HG03439 (cell line): ENCODE data around the gene ADGRG3.

Experiments used
- ATAC-seq: cut with Tn5 transposase; IDR thresholded peaks from one replicate; pipeline ENCODE4 v1.9.1; 2021; ENCODE audit warnings: mild to moderate bottlenecking, moderate library complexity; ENCODE audit not compliant: unreplicated experiment

The ADGRG3 gene, protein sequence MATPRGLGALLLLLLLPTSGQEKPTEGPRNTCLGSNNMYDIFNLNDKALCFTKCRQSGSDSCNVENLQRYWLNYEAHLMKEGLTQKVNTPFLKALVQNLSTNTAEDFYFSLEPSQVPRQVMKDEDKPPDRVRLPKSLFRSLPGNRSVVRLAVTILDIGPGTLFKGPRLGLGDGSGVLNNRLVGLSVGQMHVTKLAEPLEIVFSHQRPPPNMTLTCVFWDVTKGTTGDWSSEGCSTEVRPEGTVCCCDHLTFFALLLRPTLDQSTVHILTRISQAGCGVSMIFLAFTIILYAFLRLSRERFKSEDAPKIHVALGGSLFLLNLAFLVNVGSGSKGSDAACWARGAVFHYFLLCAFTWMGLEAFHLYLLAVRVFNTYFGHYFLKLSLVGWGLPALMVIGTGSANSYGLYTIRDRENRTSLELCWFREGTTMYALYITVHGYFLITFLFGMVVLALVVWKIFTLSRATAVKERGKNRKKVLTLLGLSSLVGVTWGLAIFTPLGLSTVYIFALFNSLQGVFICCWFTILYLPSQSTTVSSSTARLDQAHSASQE

DNA sequence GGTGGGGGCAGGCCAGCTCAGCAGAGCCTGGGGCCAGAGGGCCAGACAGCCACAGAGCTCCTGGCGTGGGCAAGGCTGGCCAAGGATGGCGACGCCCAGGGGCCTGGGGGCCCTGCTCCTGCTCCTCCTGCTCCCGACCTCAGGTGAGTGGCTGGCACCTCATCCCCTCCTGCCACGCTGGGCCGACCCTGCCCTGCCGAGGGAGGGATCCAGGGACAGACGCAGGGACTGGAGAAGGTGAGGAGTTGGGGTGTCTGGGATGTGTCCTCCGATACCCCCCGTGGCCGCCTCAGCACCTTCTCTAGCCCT, at the start of gene ADGRG3:
Gene ADGRG3 (plus strand): TSS at position 44 of the 309 bp plus-strand sequence. CDS start 42 bp downstream, at position 86.
- no peak for ATAC-seq

DNA sequence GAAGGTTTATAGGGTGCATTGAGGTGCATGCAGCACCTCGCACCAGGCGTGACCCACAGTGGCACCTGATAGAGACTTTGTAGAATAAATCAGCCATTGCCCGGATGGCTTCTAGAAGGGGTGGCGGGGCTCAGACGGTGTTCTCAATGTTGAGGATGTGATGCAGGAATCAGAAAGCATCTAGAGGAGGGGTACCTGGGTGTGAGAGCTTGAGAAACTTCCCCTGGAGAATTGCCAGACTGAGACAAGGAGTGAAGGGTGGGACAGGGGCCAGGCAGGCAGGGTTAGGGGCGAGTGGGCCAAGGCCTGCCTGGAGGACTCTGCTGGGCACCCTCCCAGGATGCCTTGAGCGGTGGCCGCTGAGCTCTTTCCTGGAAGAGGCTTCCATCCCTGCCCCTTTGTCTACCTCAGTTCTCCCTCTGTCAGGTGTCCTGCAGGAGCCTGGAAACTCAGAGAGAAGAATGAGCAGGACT, 48.9 kb upstream of the ADGRG3 start:
- ATAC-seq: no peak

DNA sequence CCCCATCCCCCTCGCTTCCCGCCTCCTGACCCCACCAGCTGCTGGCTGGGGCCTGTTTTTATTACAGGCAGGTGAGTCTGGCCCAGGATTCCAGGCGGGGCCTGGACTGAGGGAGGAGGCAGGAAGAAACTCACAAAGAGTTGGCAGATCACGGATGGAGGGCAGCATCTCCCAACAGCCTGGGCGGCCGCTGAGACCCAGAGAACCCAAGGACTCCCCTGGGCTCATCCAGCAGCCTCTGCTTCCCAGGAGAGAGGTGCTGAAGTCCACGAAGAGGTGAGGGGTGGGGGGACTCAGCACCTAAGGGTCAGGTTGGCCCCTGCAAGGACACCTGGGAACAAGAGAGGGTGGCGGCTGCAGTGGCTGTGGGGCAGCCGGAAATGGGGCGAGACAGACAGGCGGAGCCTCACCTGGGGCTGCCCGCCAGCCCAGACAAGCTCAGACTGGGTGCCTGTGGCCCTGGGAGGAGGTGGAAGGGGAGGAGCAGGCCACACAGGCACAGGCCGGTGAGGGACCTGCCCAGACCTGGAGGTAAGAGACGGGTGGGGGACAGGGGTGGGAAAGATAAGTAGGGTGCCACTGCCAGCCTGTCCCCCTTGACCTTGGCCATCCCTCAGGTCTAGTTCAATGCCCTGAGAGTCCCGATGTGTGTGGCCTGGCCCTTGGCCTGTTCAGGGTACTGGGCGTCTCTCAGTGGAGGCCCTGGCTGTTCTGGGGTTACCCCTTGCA, 48.3 kb upstream of the ADGRG3 start:
- no peak for ATAC-seq

DNA sequence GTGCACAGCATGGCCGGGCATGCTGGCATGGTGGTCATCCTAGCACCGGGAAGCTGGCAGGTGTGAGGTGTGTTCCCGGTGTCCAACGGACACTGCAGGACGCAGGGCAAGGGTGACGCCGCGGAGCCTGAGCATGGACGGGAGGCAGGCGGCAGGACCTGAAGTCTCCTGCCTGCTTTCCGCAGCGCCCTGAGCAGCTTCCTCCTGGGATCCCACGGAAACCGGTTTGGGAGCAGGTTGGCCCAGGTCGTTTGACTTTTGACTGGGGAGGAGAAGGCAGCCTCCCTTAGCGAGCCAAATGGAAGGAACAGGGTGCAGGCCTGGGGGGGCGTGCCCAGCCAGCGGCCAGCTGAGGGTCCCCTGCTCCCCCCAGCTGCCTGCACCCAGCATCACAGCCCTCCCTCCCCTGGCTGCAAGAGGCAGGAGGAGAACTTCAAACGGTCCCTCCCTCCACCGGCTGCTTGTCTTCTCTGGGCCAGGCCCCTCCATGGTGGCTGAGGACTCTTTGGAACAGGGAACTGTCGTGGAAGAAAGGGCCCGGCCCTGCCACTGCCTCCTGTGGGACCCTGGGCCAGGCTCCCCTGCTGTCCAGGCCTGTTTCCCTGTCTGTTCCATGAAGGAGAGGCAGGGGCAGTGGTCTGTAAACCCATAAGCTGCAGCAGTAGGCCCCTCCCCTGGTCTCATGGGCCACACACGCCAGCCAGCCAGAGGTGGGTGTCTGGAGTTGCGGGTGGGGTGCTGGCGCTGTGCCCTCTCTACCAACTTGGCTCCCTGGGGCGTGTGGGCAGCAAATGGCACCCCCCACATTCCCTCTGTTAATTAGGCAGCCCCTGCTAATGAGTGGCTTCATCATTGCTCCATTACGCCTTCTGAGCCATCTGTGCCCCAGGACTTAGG, 47.5 kb upstream of the ADGRG3 start:
- ATAC-seq: no peak

DNA sequence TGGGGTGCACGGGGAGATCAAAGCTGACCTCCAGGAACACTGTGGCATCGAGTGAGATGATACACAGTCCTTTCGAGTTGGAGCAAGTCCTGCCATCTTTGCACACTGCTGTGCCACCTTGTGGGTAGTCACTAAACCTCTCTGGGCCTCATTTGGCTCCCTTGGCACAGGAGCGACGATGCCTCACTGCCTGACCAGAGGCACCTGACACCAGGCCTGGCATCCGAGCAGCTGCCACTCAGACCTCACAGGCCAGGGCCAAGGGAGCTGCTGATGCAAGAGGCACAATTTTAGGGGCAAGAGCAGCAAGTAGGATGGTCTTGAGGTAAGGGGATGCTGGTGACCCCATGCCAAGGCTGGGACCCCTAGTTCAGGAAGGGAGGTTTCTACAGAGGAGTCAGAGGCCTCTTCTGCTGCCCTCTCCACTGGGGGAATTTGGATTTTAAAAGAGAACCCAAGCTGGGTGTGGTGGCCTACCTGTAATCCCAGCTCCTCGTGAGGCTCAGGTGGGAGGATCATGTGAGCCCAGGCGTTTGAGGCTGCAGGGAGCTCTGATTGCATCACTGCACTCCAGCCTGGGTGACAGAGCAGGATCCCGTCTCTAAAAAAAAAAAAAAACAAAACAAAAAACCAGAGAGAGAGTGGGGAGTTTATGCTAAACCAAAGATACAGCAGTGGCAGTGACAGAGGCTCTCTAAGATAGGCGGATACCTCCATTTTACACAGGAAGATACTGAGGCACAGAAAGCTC, 46.4 kb upstream of the ADGRG3 start:
- no peak for ATAC-seq

DNA sequence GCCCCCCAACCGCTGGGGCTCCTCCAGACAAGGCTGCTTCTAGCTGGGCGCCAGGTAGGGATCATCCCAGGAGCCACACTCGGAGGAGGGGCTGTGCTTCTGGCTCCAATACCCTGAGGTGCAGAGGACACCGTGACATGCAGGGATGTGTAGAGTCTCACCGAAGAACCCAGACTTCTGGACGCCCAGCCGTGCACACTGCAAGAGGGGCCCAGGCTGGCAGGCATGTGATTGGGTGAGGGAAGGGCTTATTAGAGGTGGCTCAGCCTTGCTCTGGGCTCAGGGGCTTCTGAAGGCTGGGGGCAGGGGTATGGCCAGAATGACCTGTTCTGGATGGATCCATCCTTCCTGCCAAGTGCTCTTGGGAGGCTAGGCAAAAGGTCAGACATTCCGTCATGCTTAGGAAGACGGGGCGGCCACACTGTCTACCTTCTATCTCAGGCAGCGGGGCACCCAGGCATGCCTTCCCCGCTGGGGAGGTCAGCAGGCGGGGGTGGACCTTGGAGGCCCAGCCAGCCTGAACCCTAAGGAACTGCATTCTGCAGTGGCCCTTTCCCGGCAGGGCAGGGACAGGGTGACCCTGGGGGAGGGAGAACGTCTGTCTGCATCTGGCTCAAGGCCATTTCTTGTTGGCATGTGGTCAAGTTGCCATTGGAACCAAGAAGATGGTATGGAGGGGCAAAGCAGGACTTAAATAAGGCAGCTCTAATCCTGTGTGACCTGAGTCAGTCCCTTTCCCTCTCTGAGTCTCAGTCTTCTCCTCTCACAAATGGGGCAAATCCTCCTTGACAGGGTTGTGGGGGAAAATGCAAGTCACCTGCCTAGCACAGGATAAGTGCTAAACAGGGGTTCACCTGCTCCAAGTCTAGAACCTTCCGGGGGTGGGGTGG, 45.5 kb upstream of the ADGRG3 start:
- ATAC-seq: no peak

DNA sequence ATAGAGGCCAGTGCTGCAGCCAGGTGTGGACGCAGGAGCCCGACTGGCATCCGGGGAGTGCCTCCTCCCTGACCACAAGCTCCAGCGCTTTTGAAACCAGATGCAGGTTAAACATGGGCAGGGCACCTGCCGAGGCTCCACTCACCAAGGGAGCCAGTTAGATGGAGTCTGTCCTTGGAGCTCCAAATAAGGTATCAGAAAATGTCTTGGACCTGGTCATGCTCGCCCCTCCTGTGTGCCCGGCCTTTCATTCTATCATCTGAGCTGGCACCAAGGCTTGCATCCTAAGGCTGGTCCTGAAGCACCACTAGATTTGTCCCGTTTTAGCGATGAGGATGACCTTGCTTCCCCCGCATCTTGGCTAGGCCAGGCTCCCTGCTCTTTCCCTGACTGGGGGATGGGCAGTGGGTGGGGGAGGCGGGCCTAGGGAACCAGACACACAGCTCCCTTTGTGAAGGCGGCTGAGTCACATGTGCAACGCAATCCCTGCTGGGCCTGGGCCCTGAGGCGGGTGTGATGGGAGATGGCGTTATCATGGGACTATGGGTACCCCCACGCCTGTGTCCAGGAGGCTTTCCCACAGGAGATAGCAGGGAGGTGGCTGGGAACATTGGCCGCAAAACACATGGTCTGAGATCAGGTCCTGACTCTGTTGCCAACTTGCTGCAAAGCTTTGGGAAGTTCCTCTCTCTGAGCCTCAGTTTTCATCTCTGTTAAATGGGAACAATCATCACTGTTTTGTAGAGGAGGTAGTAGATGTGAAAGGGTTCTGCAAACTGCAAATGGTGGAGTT, 44.7 kb upstream of the ADGRG3 start:
- ATAC-seq: no peak

DNA sequence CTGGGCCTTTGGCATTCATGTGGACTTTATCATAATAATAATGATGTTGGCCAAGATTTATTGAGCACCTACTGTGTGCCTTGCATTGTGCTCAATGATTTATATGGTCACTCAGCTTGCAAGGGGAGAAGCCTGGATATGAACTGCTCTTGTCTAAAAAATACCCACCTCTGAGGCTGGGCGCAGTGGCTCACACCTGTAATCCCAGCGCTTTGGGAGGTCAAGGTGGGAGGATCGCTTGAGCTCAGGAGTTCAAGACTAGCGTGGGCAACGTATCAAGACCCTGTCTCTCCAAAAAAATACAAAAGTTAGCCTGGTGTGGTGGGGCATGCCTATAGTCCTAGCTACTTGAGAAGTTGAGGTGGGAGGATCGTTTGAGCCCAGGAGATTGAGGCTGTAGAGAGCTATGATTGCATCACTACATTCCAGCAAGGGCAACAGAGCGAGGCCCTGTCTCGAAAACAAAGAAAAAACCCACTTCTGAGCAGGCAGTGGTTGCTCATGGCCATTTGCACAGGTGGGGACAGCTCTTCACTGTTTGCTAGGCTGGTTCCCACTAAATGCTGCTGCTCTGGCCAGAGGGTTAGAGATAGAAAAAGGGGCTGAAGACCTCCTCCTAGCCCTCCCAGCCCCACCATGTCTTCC, 43.9 kb upstream of the ADGRG3 start:
- no peak for ATAC-seq

DNA sequence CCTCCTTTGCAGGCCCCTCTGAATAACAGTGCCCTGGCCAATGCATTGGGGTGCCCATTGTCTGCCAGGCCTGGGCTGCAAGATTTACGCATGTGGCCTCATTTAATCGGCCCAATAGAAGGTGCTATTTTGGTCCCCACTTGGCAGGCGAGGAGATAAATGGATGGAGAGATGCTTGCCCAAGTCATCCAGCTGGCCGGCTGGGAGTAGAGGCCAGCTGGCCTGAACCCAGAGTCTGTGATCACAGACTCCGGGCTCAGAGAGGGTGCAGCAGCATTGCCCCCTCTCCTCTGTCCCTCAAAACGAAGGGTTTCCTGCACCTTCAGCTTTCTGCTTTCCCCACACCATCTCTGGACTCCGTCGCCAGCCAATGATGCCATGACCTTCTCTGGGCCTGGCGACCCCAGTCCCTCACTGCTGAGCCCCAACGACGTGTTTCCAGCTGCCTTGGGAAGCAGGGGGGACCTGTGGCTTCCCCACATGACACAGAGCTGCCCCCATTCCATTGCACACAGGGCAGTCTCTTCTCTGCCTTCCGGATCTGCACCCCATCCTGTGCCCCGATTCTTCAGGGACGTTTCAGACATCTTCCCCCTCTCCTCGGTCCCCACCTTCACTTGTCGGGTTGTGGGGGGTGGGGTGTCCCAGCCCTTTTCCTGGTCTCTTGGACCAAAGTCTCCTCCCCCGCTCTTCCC, 43.2 kb upstream of the ADGRG3 start:
- ATAC-seq: no peak

DNA sequence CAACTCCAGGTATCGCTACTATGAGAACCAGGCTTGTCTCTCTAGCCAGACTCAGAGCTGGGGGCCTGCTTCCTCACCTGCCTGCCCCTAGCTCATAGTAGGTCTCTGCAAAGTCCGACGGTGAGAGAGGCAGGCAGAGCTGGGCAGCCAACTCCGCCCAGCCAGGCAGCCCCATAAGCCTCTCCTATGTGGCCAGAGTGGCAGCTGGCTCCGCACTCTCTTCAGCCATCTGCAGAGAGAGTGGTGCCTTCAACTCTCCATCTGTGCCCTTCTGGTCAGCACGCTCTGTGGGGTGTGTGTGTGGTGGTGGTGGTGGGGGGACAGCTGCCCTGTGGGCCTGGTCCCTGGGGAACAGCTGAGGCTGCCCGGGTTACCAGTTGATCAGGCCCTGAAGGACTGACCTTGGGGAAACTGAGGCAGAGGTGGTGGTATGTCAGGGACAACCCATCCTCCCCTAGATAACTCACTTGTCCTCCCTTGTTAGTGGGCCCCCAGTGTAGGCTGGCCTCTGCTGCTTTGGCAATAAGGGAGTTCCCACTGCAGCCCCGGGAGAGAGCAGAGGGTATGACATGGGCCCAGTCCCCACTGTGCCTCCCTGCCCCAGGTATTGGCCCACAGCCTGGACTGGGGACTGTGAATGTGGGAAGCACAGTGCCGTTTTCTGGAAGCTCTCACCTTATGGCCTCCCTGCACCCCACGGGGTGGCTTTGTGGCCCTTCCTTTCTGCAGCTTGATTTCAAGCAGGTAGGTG, 41.5 kb upstream of the ADGRG3 start:
- ATAC-seq: no peak

DNA sequence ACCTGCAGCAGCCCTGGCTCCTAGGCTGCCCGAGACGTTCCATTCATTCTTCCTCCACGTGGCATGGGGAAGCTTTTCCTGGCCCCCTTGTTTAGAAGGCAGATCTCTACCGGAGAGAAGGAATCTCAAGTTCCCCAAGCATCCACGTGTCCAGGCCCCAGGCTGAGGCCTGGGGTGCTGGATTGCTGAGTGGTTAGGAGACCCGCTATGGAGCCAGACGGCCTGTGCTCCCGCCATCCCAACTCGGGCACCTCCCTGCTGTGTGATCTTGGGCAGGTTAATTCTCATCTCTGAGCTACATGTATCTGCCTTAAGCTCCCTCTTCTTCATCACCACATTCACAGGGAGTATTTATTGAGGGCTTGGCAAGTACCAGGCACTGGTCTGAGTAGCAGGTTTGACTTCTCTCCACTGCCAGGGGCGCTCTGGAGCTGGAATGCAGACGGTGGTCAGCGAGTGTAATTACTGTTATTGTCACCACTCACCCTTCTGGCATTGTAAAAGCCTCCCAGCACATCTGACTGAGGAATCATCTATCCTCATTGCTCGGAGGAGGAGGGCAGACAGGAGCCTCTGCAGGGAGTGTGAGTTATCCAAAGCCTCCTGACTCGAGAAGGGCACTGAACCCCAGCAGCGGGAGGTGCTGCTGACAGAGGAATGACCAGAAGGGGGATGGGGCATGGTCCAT, 40.8 kb upstream of the ADGRG3 start:
- no peak for ATAC-seq

DNA sequence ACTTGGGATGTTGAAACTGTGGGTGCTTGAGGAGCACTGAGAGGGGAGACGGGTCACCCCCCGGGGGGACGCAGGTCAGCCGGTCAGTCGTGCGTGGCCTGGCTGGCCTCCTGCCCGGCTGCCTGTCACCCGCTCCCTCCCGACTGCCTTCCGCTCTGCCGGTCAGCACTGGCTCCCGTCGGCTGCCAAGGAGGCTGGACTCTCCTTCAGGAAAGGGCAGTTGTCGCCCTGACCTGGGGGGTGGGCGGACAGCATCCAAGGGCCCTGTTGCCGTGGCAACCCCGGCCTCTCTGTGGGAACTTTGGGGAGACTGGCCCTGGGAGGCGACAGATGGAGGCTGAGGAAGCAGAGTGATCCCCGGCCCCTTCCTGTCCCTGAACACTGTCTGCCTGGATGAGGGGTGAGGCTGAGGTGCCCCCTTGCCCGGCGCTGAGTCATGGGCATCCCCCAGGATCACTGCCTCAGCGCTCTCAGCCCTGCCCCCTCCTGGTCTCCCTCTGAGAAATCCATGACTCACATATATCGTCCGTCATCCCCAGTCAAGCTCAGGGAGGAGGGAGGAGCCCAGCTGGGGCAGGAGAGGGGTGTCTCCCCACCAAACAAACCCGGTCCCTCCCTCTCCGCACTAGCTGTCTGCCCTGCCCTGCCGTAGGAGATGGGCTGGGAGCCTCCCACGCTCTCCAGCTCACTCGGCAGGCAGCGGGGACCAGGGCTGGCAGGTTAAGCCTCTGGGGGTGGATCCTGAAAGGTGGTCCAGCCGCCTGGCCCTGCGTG, 39.9 kb upstream of the ADGRG3 start, which contains the start of gene ADGRG1:
Gene ADGRG1 (plus strand): TSS at position 623 of the 774 bp plus-strand sequence. CDS start 21,658 bp downstream, outside the sequence.
- no peak for ATAC-seq

DNA sequence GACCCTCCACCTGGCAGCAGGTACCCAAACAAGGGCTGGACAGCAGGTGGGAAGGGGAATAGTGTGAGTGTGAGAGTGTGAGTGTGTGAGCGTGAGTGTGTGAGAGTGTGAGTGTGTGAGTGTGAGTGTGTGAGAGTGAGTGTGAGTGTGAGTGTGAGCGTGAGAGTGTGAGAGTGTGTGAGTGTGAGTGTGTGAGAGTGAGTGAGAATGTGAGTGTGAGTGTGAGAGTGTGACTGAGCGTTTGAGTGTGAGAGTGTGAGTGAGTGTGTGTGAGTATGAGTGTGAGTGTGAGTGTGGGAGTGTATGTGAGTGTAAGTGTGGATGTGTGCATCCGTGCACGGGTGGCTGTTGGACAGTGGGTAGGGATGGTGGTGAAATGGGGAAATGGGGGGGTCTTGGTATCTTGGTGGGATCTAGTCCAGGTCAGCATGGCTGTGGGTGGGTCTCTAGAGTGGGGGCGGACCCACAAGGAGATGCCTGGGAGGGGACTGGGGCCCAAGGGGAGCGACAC, 39.3 kb upstream of the ADGRG3 start:
- ATAC-seq: no peak

DNA sequence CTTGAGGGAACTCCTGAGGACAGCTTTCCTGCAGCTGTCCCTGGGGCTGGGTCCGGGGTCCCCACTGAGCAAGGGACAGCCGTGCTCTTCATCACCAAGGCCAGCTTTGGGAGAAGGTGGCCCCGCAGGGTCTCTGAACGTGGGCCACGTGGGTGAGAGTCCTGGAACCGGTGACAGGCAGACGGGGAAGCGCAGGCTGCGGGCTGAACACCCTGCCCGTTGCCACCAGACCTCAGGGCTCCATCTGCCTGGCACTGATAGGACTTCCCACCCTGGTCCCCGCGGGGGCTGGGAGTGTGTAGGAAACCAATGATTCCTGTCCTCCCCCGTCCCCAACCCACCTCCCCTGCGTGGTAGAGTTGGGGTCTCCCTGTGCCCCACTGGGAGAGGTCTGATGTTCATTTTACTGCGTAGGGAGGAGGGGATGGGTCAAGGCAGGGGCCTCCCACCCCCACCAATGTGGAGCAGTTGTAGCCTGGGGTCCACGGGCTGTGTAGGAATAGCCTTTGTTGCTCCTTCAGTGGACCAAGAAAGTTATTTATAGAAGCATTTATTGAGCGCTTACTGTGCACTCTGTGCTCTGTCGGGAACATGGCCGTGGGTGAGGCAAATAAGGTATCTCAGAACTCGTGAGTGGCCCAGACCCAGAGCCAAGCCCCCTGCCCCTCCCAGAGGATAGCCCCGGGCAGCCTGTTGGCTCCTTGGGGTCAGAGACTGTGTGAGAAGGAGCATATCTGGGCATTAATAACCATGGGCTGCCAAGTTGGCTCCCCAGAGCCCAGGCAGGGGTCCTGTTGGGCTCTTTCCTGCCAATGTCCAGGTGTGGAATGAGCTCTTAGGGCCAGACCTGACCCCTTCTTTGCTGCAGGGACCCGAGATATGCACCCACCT, 38.3 kb upstream of the ADGRG3 start:
- no peak for ATAC-seq
